ENCODE measurements around the gene SORCS2.

SORCS2 gene

DNA sequence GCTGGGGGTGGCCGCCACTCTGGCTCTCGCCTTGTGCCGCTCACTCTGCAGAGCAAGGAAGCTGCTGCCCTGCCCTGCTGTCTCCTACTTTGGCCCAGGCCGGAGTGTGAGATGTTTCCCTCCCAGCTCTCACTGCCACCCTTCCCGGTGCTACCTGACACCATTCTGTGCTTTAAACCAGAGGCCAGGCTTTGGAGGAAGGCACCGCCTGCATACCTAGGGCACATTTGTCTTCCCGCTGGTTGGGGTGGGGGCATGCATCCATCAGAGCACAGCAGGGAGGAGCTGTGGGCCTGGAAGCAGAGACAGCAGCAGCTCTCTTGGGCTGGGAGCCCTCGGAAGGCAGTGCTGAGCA lies 339.3 kb downstream of the SORCS2 start:
- Histone ChIP-seq H3K36me3 (ENCODE audit: control insufficient read depth, insufficient read depth, low read length) (no peaks in the 10 kb centered on the region), H3K9ac (ENCODE audit: low read depth, low read length) (no peak overlapping the region), H3K27me3 (ENCODE audit: control insufficient read depth, insufficient read depth, low read length) (no peaks in the 10 kb centered on the region), H3K9me3 (ENCODE audit: control insufficient read depth, insufficient read depth, low read length) (no peaks in the 10 kb centered on the region), H3K4me1 (ENCODE audit: control insufficient read depth, insufficient read depth, low read length) (peaks cover 2% of the 10 kb centered on the region), H3K4me3 (ENCODE audit: low read depth, low read length) (no peak overlapping the region)

DNA sequence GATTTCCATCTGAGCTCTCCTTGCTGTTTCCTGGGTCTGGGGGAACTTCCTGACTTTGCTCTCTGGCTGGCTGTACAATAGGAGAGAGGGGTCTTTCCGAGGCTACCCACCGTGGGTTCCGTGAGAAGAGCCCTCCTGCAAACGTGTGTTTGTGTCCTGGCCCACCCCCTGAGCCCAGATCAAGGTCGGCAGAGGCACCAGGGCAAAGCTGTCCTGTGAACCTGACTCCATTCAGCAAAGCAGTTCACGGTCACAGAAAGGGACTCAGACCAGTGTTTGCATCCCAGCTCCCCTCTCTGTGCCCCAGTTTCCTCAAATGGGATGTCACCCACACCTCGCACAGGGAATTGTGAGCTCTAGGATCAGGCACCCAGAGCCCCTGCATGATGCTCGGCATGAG lies 339.7 kb downstream of the SORCS2 start:
- Histone ChIP-seq H3K9ac (ENCODE audit: low read depth, low read length) (no peak overlapping the region), H3K36me3 (ENCODE audit: control insufficient read depth, insufficient read depth, low read length) (no peaks in the 10 kb centered on the region)

DNA sequence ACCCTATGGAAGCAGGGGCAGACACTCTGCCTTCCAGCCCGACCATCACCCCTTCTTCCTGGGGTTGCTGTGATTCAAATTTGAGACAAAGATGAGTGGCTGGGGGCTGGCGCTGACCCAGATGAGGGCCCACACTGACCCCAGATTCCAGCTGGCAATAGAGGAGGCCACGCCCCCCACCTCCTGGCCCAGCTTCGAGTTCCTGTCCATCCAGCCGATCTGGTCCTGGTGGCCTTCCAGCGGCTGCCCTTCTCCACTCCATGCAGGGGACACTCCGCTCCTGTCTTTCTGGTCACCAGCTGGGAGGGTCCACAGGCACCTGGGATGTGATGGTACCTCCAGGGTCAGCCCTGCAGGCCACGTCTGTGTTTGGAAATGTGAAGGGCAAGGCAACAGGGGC lies 340.9 kb downstream of the SORCS2 start:
- H3K27me3 ChIP-seq (ENCODE audit: control insufficient read depth, insufficient read depth, low read length): no peaks in the 10 kb centered on the region
- H3K4me3 ChIP-seq (ENCODE audit: low read depth, low read length): no peak overlapping the region
- no peaks in the 10 kb centered on the region for H3K9me3 ChIP-seq (ENCODE audit: control insufficient read depth, insufficient read depth, low read length)
- H3K9ac ChIP-seq (ENCODE audit: low read depth, low read length): no peak overlapping the region
- H3K4me1 ChIP-seq (ENCODE audit: control insufficient read depth, insufficient read depth, low read length): peaks cover 2% of the 10 kb centered on the region
- H3K36me3 ChIP-seq (ENCODE audit: control insufficient read depth, insufficient read depth, low read length): no peaks in the 10 kb centered on the region

More for the DNA sequence above, 339.7 kb downstream of the SORCS2 start:
- no peaks in the 10 kb centered on the region for H3K27me3 ChIP-seq (ENCODE audit: control insufficient read depth, insufficient read depth, low read length)
- no peaks in the 10 kb centered on the region for H3K9me3 ChIP-seq (ENCODE audit: control insufficient read depth, insufficient read depth, low read length)
- peaks cover 2% of the 10 kb centered on the region for H3K4me1 ChIP-seq (ENCODE audit: control insufficient read depth, insufficient read depth, low read length)
- no peak overlapping the region for H3K4me3 ChIP-seq (ENCODE audit: low read depth, low read length)

DNA sequence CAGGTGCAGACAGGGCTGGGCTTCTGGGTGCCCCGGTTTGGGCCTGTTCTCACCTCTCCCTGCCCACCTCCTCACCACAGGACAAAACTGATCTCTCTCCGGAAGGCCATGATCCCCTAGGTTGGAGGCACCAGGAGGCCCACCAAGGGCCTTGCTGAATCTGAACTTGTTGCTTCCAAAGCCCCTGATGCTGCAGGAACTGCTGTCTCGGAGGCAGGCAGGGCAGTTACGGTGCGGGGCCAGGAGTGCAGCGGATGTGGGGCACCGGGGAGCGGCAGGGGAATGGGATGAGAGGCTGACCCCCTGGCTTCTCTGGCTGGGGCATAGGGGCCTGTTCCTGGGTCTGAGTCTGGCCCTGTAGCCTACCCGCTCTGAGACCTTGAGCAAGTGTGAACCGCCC lies 342.8 kb downstream of the SORCS2 start:
- Histone ChIP-seq H3K27me3 (ENCODE audit: control insufficient read depth, insufficient read depth, low read length) (no peaks in the 10 kb centered on the region), H3K36me3 (ENCODE audit: control insufficient read depth, insufficient read depth, low read length) (no peaks in the 10 kb centered on the region), H3K9me3 (ENCODE audit: control insufficient read depth, insufficient read depth, low read length) (no peaks in the 10 kb centered on the region), H3K9ac (ENCODE audit: low read depth, low read length) (no peak overlapping the region), H3K4me1 (ENCODE audit: control insufficient read depth, insufficient read depth, low read length) (peaks cover 2% of the 10 kb centered on the region), H3K4me3 (ENCODE audit: low read depth, low read length) (no peak overlapping the region)

DNA sequence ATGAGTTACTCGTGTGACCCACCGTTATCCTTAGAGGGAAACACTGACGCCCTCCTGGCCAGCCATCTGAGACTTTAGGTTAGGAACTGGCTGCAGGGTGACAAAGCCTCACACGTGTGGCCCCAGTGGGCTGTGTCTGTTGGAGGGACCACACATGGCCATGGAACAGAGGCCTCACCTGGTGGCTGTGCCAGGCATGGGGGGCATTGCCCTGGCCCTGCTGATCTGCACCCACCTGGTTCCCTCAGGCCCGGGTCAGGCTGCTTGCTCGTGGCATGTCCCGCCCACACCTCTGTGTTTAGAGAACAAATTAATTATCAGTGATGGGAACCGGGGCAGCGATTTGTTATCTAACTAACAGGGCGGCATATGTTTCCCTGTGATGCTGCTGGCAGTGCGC lies 343.3 kb downstream of the SORCS2 start:
- Histone ChIP-seq H3K9ac (ENCODE audit: low read depth, low read length) (no peak overlapping the region), H3K4me3 (ENCODE audit: low read depth, low read length) (no peak overlapping the region), H3K36me3 (ENCODE audit: control insufficient read depth, insufficient read depth, low read length) (no peaks in the 10 kb centered on the region), H3K27me3 (ENCODE audit: control insufficient read depth, insufficient read depth, low read length) (no peaks in the 10 kb centered on the region), H3K9me3 (ENCODE audit: control insufficient read depth, insufficient read depth, low read length) (no peaks in the 10 kb centered on the region), H3K4me1 (ENCODE audit: control insufficient read depth, insufficient read depth, low read length) (peaks cover 2% of the 10 kb centered on the region)

DNA sequence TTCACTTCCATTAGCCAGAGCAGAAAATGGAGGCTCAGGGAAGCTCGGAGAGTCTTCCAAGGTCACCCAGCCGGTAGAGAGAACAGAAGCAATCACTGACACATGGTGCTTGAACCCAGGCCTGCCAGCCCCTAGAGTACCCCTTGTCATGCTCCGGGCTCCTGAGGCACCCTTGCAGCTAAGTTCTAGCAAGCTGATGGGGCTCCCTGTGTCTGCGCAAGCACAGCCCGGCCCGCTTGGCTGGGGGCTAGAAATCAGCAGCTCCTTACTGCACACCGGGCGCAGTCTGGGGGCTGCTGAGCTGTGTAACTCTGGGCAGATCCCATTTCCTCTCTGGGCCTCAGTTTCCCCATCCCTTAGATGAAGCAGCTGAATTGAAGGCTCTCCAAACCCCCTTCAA lies 344.5 kb downstream of the SORCS2 start:
- H3K4me3 ChIP-seq (ENCODE audit: low read depth, low read length): no peak overlapping the region
- H3K27me3 ChIP-seq (ENCODE audit: control insufficient read depth, insufficient read depth, low read length): no peaks in the 10 kb centered on the region
- peaks cover 2% of the 10 kb centered on the region for H3K4me1 ChIP-seq (ENCODE audit: control insufficient read depth, insufficient read depth, low read length)
- no peaks in the 10 kb centered on the region for H3K36me3 ChIP-seq (ENCODE audit: control insufficient read depth, insufficient read depth, low read length)
- no peak overlapping the region for H3K9ac ChIP-seq (ENCODE audit: low read depth, low read length)
- no peaks in the 10 kb centered on the region for H3K9me3 ChIP-seq (ENCODE audit: control insufficient read depth, insufficient read depth, low read length)

DNA sequence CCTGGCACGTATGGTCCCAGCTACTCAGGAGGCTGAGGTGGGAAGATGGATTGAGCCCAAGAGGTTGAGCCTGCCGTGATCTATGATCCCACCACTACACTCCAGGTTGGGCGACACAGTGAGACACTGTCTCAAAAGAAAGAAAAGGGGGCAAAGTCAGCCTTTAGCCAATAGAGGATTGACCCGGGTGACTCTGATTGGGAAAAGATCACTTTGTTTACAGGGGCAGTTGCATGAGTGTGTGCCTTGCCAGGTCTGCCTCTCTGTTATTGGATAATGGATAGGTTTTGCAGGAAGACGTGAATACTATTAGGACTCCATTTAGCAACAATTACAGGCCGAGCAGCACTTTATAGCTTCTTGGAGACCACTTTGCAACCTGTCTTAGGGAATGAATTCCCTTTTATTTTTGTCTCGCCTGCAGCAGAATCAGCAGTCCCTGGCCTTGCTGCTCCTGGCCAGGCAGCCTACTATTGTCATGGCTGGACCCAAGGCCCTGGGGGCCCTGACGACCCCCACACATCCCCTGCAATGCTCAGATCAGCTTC lies 345.6 kb downstream of the SORCS2 start:
- Histone ChIP-seq H3K9me3 (ENCODE audit: control insufficient read depth, insufficient read depth, low read length) (no peaks in the 10 kb centered on the region), H3K4me1 (ENCODE audit: control insufficient read depth, insufficient read depth, low read length) (no peaks in the 10 kb centered on the region), H3K27me3 (ENCODE audit: control insufficient read depth, insufficient read depth, low read length) (no peaks in the 10 kb centered on the region), H3K4me3 (ENCODE audit: low read depth, low read length) (no peak overlapping the region), H3K36me3 (ENCODE audit: control insufficient read depth, insufficient read depth, low read length) (no peaks in the 10 kb centered on the region), H3K9ac (ENCODE audit: low read depth, low read length) (no peak overlapping the region)

DNA sequence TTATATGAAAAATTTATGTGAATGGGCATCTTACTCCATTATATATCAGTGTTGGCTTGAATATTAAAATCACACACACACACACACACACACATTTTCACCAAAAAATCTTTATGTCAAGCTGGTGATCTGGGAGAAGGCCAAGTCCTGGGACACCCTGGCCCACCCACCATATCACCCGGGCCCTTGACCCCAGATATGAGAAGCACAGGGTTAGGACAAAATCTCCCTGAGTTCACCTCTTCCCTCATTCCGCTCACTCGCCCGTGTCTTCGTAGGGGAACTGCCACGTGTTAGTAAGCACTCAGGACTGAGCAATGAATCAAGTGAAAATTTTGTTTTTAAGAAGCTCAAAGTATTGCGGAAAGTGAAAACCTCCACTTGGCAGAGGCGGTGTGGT lies 346.2 kb downstream of the SORCS2 start:
- Histone ChIP-seq H3K4me1 (ENCODE audit: control insufficient read depth, insufficient read depth, low read length) (no peaks in the 10 kb centered on the region), H3K36me3 (ENCODE audit: control insufficient read depth, insufficient read depth, low read length) (no peaks in the 10 kb centered on the region), H3K9ac (ENCODE audit: low read depth, low read length) (no peak overlapping the region), H3K9me3 (ENCODE audit: control insufficient read depth, insufficient read depth, low read length) (no peaks in the 10 kb centered on the region), H3K27me3 (ENCODE audit: control insufficient read depth, insufficient read depth, low read length) (no peaks in the 10 kb centered on the region), H3K4me3 (ENCODE audit: low read depth, low read length) (no peak overlapping the region)

DNA sequence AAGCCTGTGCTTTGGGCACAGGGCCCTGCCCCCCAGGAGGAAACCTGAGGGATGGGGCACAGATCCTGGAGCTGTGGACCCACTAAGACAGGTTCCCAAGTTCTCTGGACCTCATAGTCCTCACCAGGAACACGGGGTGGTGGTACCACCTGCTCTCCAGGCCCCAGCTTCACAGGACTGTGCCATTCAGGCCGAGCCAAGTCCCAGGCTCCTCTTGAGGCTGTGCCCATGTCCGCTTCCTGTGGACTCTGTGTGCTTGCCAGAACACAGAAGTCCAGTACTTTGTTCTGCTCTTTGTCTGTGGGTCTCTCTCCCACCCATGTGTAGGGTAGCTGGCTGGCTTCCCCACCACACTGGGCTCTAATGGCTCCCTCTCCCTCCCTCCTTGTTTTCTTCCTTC lies 346.8 kb downstream of the SORCS2 start:
- Histone ChIP-seq H3K4me1 (ENCODE audit: control insufficient read depth, insufficient read depth, low read length) (no peaks in the 10 kb centered on the region), H3K27me3 (ENCODE audit: control insufficient read depth, insufficient read depth, low read length) (no peaks in the 10 kb centered on the region), H3K9ac (ENCODE audit: low read depth, low read length) (no peak overlapping the region), H3K4me3 (ENCODE audit: low read depth, low read length) (peak overlapping the region; percentile 11), H3K36me3 (ENCODE audit: control insufficient read depth, insufficient read depth, low read length) (no peaks in the 10 kb centered on the region), H3K9me3 (ENCODE audit: control insufficient read depth, insufficient read depth, low read length) (no peaks in the 10 kb centered on the region)

DNA sequence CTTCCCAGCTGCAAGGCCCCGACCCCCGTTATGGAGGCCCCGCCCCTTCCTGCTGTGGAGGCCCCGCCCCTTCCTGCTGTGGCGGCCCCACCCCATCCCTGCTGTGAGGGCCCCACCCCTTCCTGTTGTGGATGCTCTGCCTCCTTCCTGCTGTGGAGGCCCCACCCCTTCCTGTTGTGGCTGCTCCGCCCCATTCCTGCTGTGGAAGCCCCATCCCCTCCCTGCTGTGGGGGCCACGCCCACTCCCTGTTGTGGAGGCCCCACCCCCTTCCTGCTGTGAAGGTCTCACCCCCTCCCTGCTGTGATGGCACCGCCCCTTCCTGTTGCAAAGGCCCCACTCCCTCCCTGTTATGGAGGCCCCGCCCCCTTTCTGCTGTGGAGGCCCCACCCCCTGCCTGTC lies 347.3 kb downstream of the SORCS2 start:
- Histone ChIP-seq H3K9ac (ENCODE audit: low read depth, low read length) (no peak overlapping the region), H3K4me3 (ENCODE audit: low read depth, low read length) (peak overlapping the region; percentile 11), H3K36me3 (ENCODE audit: control insufficient read depth, insufficient read depth, low read length) (no peaks in the 10 kb centered on the region), H3K9me3 (ENCODE audit: control insufficient read depth, insufficient read depth, low read length) (no peaks in the 10 kb centered on the region), H3K4me1 (ENCODE audit: control insufficient read depth, insufficient read depth, low read length) (no peaks in the 10 kb centered on the region), H3K27me3 (ENCODE audit: control insufficient read depth, insufficient read depth, low read length) (no peaks in the 10 kb centered on the region)

DNA sequence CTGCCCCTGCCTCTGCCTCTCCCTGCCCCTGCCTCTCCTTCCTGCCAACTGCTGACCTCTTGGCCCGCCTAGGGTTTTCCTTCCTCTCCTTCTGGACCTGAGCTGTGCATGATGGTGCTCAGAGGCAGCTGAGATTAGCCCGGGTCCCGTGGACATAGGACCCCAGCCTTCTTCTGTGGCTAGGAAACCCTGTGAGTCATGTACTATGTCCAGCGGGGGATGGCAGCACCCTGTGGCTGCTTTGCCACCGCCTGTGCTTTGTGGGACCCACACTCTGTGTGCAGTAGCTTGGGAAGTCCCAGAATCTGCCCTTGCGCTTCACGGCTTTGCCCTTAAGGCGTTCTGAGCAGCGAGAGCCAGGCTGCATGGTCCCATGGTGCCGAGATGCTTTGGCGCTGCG lies 347.9 kb downstream of the SORCS2 start:
- Histone ChIP-seq H3K27me3 (ENCODE audit: control insufficient read depth, insufficient read depth, low read length) (no peaks in the 10 kb centered on the region), H3K4me3 (ENCODE audit: low read depth, low read length) (no peak overlapping the region), H3K36me3 (ENCODE audit: control insufficient read depth, insufficient read depth, low read length) (no peaks in the 10 kb centered on the region), H3K4me1 (ENCODE audit: control insufficient read depth, insufficient read depth, low read length) (no peaks in the 10 kb centered on the region), H3K9ac (ENCODE audit: low read depth, low read length) (no peak overlapping the region), H3K9me3 (ENCODE audit: control insufficient read depth, insufficient read depth, low read length) (no peaks in the 10 kb centered on the region)

DNA sequence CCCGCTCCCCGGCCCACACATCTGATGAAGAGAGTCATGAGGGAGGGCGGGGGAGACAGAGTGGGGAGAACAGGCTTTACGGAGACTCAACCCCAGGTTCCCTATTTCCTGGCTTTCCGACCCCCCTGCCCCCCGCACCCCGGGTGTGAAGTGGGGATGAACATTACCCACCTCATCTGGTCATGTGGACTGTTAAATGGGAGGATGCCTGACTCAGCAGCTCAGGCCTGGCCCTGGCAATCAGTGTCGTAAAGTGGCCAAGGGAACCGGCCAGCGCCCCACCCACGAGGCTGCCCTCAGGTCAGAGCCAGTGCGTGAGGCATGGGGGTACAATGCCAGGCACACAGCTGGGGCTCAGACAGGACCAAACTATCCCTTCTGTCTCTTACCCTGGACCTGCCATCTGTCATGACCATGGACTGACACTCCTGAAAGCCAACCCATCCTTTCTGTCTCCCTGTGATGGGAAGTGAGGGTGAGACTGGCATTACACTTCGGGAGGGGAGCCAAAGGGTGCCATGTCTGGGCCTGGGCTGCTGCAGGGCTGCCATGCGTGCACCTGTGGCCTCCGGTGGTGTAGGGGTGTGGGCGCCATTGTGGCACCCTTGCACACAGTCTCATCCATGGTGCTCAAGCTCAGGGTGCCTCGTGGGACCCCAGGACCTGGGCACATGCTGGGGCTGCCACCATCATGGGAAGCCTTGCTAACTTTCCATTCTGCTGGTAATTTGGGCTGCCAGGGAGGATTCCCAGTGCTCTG lies 348.5 kb downstream of the SORCS2 start:
- Histone ChIP-seq H3K9ac (ENCODE audit: low read depth, low read length) (no peak overlapping the region), H3K4me3 (ENCODE audit: low read depth, low read length) (no peak overlapping the region), H3K36me3 (ENCODE audit: control insufficient read depth, insufficient read depth, low read length) (no peaks in the 10 kb centered on the region), H3K4me1 (ENCODE audit: control insufficient read depth, insufficient read depth, low read length) (no peaks in the 10 kb centered on the region), H3K9me3 (ENCODE audit: control insufficient read depth, insufficient read depth, low read length) (no peaks in the 10 kb centered on the region), H3K27me3 (ENCODE audit: control insufficient read depth, insufficient read depth, low read length) (no peaks in the 10 kb centered on the region)

Data from iPS-15b (cell line).